Cardiac muscle cell (in vitro differentiated cells and primary cell): ENCODE data around the gene ZC2HC1B. TPM values are rescaled to one million over a fixed set of nuclear protein-coding genes. Genes with fewer than 3 reads are reported as not detected.

Experiments used
- DNase-seq, 2 donors: peaks; one replicate each; pipeline versions ENCODE4 v3.0.0 to v3.0.0-alpha.2; 2010 to 2017; ENCODE audit warnings: low read depth in 1 of 2, low spot score in 1 of 2
- H3K27ac ChIP-seq: fragments of 200-600 bp; sonication (generic); 2 replicates; pipeline ENCODE4 v1.5.1; 2016
- H3K27me3 ChIP-seq: fragments of 200-600 bp; sonication (generic); 2 replicates; pipeline ENCODE4 v1.6.0; 2016; ENCODE audit warnings: control low read depth
- H3K36me3 ChIP-seq: fragments of 200-600 bp; sonication (generic); 2 replicates; pipeline ENCODE4 v1.5.1; 2016; ENCODE audit warnings: control low read depth
- H3K4me1 ChIP-seq: fragments of 200-600 bp; sonication (generic); 2 replicates; pipeline ENCODE4 v1.8.1; 2017; ENCODE audit warnings: low read depth, mild to moderate bottlenecking, mixed run types
- H3K4me3 ChIP-seq: fragments of 200-600 bp; sonication (generic); 2 replicates; pipeline ENCODE4 v1.5.1; 2016; ENCODE audit warnings: mild to moderate bottlenecking
- H3K9me3 ChIP-seq: fragments of 200-600 bp; sonication (generic); 2 replicates; pipeline ENCODE4 v1.5.1; 2017; ENCODE audit warnings: low read depth, mild to moderate bottlenecking, control low read depth
- polyA plus RNA-seq: library from polyadenylated mRNA; unstranded; fragments of >200 nt; fragmentation: Nextera tagmentation; extraction: Ambion mirVana; gene quantifications from 2 replicates; pipeline ENCODE4 v1.2.1, GENCODE V29; 2016
- total RNA-seq: library from RNA; depleted of rRNA; stranded (reverse); fragments of >200 nt; gene quantifications from 2 replicates; pipeline ENCODE4 v1.2.3, GENCODE V29; 2016
- TF ChIP-seq, protein P1 (sequence below): IDR thresholded peaks from 2 replicates; pipeline ENCODE4 v1.5.1; 2012; ENCODE audit warnings: low read depth, mild to moderate bottlenecking, low read length

Gene ZC2HC1B
- total and polyA plus RNA-seq, 2 experiments from 2014 or later: not detected

DNA sequence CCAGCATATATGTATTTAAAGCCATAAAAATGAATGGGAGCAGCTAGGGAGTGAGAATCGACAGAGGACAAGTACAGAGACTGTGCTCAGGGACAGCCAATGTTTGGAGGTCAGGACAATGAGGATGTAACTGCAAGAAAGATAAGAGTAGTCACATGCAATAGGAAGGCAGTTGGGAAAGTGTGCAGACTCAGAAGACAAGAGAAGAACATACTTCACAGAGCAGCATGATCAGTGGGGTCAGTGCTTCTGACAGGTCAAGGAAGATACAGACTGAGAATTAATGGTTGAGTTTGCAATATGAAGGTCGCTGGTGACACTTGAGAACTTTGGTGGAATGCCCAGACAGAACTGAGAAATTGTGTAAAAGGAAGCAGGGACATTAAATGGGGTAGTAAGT lies 118.7 kb downstream of the ZC2HC1B start:
- Histone ChIP-seq H3K4me1 (no peaks in the 10 kb centered on the region), H3K27me3 (no peaks in the 10 kb centered on the region), H3K9me3 (no peaks in the 10 kb centered on the region), H3K4me3 (no peak overlapping the region), H3K27ac (no peak overlapping the region), H3K36me3 (no peaks in the 10 kb centered on the region)
- no peak for DNase-seq
- TF ChIP-seq, protein P1, sequence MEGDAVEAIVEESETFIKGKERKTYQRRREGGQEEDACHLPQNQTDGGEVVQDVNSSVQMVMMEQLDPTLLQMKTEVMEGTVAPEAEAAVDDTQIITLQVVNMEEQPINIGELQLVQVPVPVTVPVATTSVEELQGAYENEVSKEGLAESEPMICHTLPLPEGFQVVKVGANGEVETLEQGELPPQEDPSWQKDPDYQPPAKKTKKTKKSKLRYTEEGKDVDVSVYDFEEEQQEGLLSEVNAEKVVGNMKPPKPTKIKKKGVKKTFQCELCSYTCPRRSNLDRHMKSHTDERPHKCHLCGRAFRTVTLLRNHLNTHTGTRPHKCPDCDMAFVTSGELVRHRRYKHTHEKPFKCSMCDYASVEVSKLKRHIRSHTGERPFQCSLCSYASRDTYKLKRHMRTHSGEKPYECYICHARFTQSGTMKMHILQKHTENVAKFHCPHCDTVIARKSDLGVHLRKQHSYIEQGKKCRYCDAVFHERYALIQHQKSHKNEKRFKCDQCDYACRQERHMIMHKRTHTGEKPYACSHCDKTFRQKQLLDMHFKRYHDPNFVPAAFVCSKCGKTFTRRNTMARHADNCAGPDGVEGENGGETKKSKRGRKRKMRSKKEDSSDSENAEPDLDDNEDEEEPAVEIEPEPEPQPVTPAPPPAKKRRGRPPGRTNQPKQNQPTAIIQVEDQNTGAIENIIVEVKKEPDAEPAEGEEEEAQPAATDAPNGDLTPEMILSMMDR: no peak

DNA sequence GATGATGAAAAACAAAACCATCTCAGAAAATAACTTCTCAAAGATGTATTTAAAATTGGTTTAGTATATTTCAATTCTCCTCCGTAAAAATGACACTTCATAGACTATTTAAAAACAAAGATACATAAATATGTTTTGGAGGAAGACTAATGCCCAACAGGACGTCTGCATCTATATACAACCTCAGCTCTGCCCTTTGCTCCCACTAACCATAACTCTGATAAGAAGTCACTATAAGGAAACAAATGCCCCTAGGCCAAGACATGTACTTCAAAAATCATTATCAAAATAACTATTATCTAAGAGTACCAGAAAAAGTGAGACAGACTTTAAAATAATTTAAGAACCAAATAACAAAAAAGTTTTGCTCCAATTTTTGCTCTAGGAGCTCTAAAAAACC lies 120.4 kb downstream of the ZC2HC1B start:
- DNase-seq: no peak
- TF ChIP-seq, protein P1: no peak

DNA sequence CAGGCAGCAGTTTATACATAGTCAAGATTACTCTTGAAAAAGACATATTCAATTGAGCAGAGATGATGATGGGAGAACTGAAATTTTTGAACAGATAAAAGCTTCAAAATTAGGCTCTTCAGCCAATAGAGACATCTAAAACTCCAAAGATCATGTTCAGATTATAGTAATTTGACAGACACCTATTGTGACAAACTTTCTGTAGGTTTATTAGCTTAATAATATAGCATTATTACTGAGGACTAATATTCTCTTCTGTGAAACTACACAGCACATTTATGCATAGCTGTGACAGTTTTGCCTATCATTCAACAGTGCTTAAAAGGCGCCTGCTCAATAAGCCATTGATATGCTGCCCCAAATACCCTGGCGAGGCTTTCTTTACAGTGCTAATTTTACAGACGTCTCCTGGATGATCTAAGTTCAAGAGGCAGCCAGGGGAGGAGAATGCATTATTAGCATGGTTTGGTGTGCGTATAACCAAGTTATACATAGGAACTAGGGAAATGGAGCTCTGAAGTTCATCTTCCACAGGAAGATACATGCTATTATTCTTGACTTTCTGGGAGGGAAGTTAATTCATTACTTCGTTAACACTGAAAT lies 122.3 kb downstream of the ZC2HC1B start:
- no peak overlapping the region for H3K27ac ChIP-seq
- H3K27me3 ChIP-seq: no peaks in the 10 kb centered on the region
- H3K9me3 ChIP-seq: no peaks in the 10 kb centered on the region
- no peak for DNase-seq
- no peak overlapping the region for H3K4me3 ChIP-seq
- no peaks in the 10 kb centered on the region for H3K36me3 ChIP-seq
- H3K4me1 ChIP-seq: no peaks in the 10 kb centered on the region
- TF ChIP-seq, protein P1: no peak

More for the DNA sequence above, 120.4 kb downstream of the ZC2HC1B start:
- Histone ChIP-seq H3K27me3 (no peaks in the 10 kb centered on the region), H3K27ac (no peak overlapping the region), H3K4me1 (no peaks in the 10 kb centered on the region), H3K9me3 (no peaks in the 10 kb centered on the region), H3K36me3 (no peaks in the 10 kb centered on the region), H3K4me3 (no peak overlapping the region)

Other genes starting within 250 kb of the ZC2HC1B start
- gene PHACTR2, start 186.5 kb upstream of the ZC2HC1B start, total RNA-seq: 31.7 and 52.3 TPM in 2 replicates
- 47.3 and 48.8 TPM in 2 replicates for gene PHACTR2, start 186.5 kb upstream of the ZC2HC1B start, polyA plus RNA-seq
- 10.0 and 11.0 TPM in 2 replicates for gene LTV1, start 21.1 kb upstream of the ZC2HC1B start, total RNA-seq
- 19.6 and 22.8 TPM in 2 replicates for gene LTV1, start 21.1 kb upstream of the ZC2HC1B start, polyA plus RNA-seq
- gene PLAGL1, start 143.8 kb downstream of the ZC2HC1B start, total RNA-seq: 6.8 and 9.0 TPM in 2 replicates
- gene PLAGL1, start 143.8 kb downstream of the ZC2HC1B start, polyA plus RNA-seq: 11.6 and 17.2 TPM in 2 replicates
- gene SF3B5, start 231.1 kb downstream of the ZC2HC1B start, total RNA-seq: 139 and 183 TPM in 2 replicates
- gene SF3B5, start 231.1 kb downstream of the ZC2HC1B start, polyA plus RNA-seq: 223 and 252 TPM in 2 replicates